ENCODE results near the gene ZNF574. TPM values are rescaled to one million over a fixed set of nuclear protein-coding genes. Genes with fewer than 3 reads are reported as not detected.

ZNF574 gene
- total and polyA plus RNA-seq, 2 of the 8 experiments (the other 6 are each of a cell fraction or from before 2014, with no cell fraction given): 27.0 to 38.8 TPM

- FAIRE-seq (no peak), DNase-seq (ENCODE audit: low read depth in 1 of 2, low spot score in 2 of 2) (no peak)
- Histone ChIP-seq H2BK5ac (ENCODE audit: low read depth, low read length) (peak overlapping the region; percentile 49; the same call in 1 of the 2 replicates), H3K56ac (replicated peaks; ENCODE audit: insufficient read length, low read depth, low read length) (no peak overlapping the region), H3K18ac (ENCODE audit: extremely low read depth, low read length) (no peak overlapping the region), H4K20me1 (replicated peaks in 1 of 2; ENCODE audit: control insufficient read depth in 1 of 2, insufficient read depth in 2 of 2, low read length in 2 of 2) (no peaks in the 10 kb centered on the region), H3K23me2 (ENCODE audit: low read depth, low read length) (peaks cover 2% of the 10 kb centered on the region; the same call in 1 of the 2 replicates), H4K8ac (ENCODE audit: extremely low read depth, insufficient read depth, low read length) (0 out of 2 replicates have a peak overlapping the region, but pooled peaks have one; percentile 48), H3K36me3 (ENCODE audit: control insufficient read depth in 2 of 4, insufficient read depth in 4 of 4, low read length in 3 of 4) (no peaks in the 10 kb centered on the region), H4K91ac (replicated peaks; ENCODE audit: insufficient read length, low read length) (no peak overlapping the region), H3K79me1 (ENCODE audit: low read depth, low read length) (no peaks in the 10 kb centered on the region), H3K9me3 (ENCODE audit: insufficient read depth in 2 of 2, low read depth in 1 of 2, low read length in 1 of 2) (no peaks in the 10 kb centered on the region), H3K4me3 (ENCODE audit: extremely low read depth in 1 of 4, insufficient read depth in 2 of 4, low read depth in 3 of 4, low read length in 4 of 4) (no peak overlapping the region), H2AK5ac (ENCODE audit: low read depth, low read length) (no peak overlapping the region), H2BK12ac (ENCODE audit: low read depth, low read length) (0 out of 2 replicates have a peak overlapping the region, but pooled peaks have one; percentile 43), H2BK15ac (ENCODE audit: low read length) (no peak overlapping the region), H3K9ac (replicated peaks in 1 of 4; ENCODE audit: extremely low read depth in 1 of 4, low read depth in 3 of 4, low read length in 3 of 4) (no peak overlapping the region), H3K4me1 (replicated peaks in 1 of 4; ENCODE audit: control insufficient read depth in 3 of 4, insufficient read depth in 4 of 4, low read length in 3 of 4) (peaks cover 0 to 18% (median 4%) of the 10 kb centered on the region in 4 experiments; a peak in 6 of 7 replicates), H2AFZ (ENCODE audit: low read length) (no peak overlapping the region), H3K27me3 (replicated peaks in 1 of 4; ENCODE audit: control insufficient read depth in 3 of 4, extremely low read depth in 1 of 4, insufficient read depth in 3 of 4, low read length in 3 of 4) (peaks cover 0 to 5% (median 2%) of the 10 kb centered on the region in 4 experiments; a peak in 2 of 7 replicates), H3K27ac (ENCODE audit: low read depth, low read length) (no peak overlapping the region), H3K23ac (ENCODE audit: insufficient read length) (no peak overlapping the region), H3K4me2 (ENCODE audit: insufficient read depth in 1 of 2, low read depth in 2 of 2, low read length in 2 of 2) (no peak overlapping the region), H3K14ac (ENCODE audit: insufficient read length) (no peak overlapping the region), H2BK20ac (ENCODE audit: low read length) (no peak overlapping the region), H3K79me2 (ENCODE audit: control insufficient read depth in 1 of 2, insufficient read depth in 2 of 2, low read length in 2 of 2) (no peaks in the 10 kb centered on the region), H4K5ac (ENCODE audit: insufficient read length, low read depth, low read length) (no peak overlapping the region), H2BK120ac (replicated peaks; ENCODE audit: low read depth, low read length) (no peak overlapping the region), H3K4ac (replicated peaks; ENCODE audit: insufficient read length, low read depth, low read length) (no peak overlapping the region)
- TF ChIP-seq SP1 (IDR thresholded peaks at IDR 0.05; ENCODE audit: low read depth, low read length) (no peak), EP300 (IDR thresholded peaks at IDR 0.05; ENCODE audit: borderline replicate concordance in 1 of 2, low read depth in 2 of 2, low read length in 2 of 2) (no peak)
- ChIA-PET CTCF (ENCODE audit: partially characterized antibody) (interaction anchor here (0.7 to 1.9 kb wide), 6 partner anchors 15 to 713 kb away, joined by 3 to 6 read pairs (median 4); partner anchors contain the start of gene ZNF574), POLR2A (ENCODE audit: partially characterized antibody) (interaction anchor here (1.0 to 1.6 kb wide), 3 partner anchors 12 to 59 kb away, joined by 3 to 4 read pairs (median 4); no protein-coding TSS in a partner anchor)
- 86% methylated on average over 11 of the region's 13 CpGs; no CpG with 5 or more reads in 1 of the 2 experiments for WGBS, 2 experiments (ENCODE audit: extremely low coverage in 1 of 2, insufficient coverage in 1 of 2, insufficient read length in 1 of 2, insufficient replicate concordance in 2 of 2, low coverage in 1 of 2, low lambda C conversion rate in 2 of 2, missing lambda C conversion rate in 1 of 2)
Measured at GRCh38 chr19:42091300-42091699, 15.3 kb downstream of the ZNF574 start.
